Sigmoid colon (tissue), 4 donors: ENCODE results near the gene ZNF232.

ENCODE experiments used
- CTCF ChIP-seq, 4 experiments: fragments of 450-650 bp in 3 of 4; fragments of 200-600 bp in 1 of 4; IDR thresholded peaks; one replicate each; pipeline ENCODE4 v1.5.1; 2016 to 2019; ENCODE audit warnings: antibody characterized with exemption in 4 of 4, mild to moderate bottlenecking in 3 of 4, moderate library complexity in 2 of 4
- EP300 ChIP-seq, 4 donors: sonication (generic); formaldehyde crosslinking; IDR thresholded peaks; one replicate each; pipeline ENCODE4 v1.6.1; 2017; ENCODE audit warnings: antibody characterized with exemption in 4 of 4
- POLR2A ChIP-seq, 2 donors: fragments of 450-650 bp; IDR thresholded peaks; one replicate each; pipeline ENCODE4 v1.6.1; 2016; ENCODE audit warnings: antibody characterized with exemption in 2 of 2, mild to moderate bottlenecking in 2 of 2, moderate library complexity in 2 of 2

GRCh38 chr17:5077781-5078105 lies 33.9 kb downstream of the ZNF232 start:
- no peak for TF ChIP-seq CTCF (IDR thresholded peaks at IDR 0.05)
- TF ChIP-seq POLR2A (IDR thresholded peaks at IDR 0.05), result no peak
- no peak for TF ChIP-seq EP300 (IDR thresholded peaks at IDR 0.05)
